GM21737 (cell line): ENCODE results near the gene TAF9B.
"Not testable (repeated sequence)": the region's sequence is repeated elsewhere in the genome, so short reads cannot be mapped to it uniquely, and the experiment has no call there.

Experiments used
- ATAC-seq: cut with Tn5 transposase; IDR thresholded peaks from one replicate; pipeline ENCODE4 v1.9.1; 2021; ENCODE audit warnings: mild to moderate bottlenecking, moderate library complexity; ENCODE audit not compliant: unreplicated experiment

TAF9B gene, protein sequence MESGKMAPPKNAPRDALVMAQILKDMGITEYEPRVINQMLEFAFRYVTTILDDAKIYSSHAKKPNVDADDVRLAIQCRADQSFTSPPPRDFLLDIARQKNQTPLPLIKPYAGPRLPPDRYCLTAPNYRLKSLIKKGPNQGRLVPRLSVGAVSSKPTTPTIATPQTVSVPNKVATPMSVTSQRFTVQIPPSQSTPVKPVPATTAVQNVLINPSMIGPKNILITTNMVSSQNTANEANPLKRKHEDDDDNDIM

DNA sequence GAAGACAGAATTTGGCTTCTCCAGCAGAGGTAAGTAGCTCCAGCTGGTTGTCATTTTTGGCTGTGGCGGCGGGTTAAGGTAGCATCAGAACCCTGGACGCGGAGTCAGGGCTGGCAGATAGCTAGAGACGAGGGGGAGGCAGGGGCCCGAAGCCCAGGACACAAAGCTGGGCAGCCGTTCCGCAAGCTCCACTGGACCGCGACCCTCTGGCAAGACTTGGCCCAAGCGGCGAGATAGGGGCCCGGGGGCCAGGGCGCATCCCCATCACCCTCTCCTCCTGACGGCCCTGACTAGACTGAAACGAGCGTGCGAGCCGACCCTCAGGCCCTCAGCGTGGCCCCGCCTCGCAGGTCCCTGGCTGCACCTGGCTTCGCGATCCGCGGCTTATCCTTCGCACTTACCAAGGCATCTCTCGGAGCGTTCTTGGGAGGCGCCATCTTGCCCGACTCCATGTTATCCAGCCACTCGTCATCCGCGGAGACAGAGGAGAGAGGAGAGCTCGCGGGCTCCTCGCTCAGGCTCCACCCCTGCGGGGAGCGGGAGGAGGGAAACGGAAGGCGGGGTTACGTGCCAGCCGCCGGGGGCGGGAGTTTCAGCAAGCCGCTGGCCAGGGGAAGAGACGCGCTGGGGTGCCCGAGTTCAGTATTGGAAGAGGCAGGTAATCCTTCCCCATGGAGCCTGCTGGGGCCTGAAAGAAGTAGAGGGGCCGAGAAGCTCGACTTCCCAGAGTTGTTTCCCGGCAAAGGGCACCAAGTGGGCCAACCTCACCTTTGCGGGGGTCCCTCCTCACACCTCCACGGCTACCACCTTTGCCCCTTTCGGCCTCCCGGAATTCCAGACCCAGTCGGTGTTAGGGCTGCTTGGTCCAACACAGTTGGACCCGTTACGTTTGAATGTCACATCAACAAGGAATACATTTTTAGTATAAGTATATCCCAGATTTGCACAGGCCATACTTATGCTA, at the start of gene TAF9B:
TSS of gene TAF9B (minus strand) at position 491 of the 964 bp plus-strand sequence. CDS start at position 452, 39 bp downstream.
- peak; percentile 92 for ATAC-seq

DNA sequence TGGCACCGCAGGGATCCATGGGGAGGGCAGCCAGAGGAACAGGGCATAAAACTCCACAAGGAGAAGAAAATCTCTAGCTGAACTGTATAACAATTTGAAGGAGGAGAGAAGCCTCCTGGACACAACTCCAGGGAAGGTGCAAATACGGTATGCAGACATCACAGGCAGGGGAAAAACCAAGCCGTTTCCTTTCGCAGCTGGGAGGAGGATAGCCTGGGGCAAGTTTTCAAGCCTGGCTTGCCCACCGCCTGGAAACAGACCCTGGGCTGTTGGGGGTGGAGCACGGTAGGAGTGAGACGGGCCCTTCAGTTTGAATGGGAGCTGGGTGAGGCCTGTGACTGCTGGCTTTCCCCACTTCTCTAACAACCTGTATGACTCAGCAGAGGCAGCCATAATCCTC, 43.4 kb upstream of the TAF9B start:
- no peak for ATAC-seq

DNA sequence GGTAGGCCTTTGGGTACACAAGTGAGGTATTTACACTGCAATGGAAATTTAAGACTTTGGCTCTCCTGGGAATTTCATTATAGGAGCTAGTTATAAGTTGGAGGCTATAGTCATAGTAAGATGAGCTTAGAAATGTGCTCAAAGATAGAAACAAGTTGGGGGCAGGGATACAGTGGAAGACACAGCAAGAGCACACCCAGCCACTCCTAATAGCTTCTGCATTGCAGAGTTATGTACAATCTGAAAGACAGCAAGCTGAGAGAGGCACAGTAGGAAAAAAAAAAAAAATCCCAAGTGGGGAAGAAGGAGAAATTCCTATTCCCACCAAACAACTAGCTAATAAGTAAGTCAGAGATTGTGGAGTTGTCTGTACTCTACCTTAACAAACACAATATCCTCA, 41.9 kb upstream of the TAF9B start:
- ATAC-seq = no peak

DNA sequence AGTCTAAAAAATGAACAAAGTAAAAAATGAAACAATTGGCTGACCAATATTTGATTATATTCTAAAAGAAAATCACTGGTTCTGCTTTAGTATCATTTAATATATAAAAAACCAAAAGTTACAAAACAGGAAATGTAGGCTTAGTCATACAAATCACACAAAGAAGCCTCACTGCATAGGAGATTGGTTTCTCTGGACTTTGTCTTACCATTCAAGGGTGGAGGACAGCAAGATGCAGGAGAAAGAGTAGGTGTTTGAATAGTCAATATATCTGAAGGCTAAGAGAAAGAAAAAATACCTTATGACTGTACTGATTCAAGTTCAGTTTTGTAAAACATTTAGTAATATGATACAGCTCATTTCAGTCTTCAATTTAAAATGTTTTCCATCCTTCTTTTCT, 28.6 kb upstream of the TAF9B start:
- ATAC-seq = no peak

DNA sequence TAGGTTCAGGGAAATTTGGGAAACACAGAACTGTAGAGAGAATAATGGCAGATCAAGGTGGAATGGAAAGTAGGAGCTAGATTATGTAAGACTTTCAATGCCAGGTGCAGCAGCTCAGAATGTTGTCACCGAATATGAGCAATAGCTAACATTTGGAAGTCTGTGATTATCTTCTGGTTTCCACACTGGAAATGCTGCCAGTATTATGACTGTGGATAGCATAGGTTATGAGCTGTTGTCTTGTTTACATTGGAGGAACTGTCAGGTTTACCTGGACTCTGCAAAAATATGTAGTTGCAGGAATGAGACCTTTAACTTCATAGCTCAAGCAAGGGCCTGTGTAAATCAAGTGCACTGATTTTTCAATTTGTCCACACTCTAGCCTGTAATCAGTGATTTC, 26.0 kb upstream of the TAF9B start:
- no peak for ATAC-seq

DNA sequence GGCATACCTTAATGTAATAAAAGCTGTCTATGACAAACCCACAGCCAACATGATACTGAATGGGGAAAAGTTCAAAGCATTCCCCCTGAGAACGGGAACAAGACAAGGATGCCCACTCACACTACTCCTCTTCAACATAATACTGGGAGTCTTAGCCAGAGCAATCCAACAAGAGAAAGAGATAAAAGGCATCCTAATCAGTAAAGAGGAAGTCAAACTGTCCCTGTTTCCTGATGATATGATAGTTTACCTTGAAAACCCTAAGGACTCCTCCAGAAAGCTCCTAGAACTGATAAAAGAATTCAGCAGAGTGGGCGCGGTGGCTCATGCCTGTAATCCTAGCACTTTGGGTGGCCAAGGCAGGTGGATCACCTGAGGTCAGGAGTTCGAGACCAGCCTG, 23.7 kb upstream of the TAF9B start:
- ATAC-seq = not testable (repeated sequence)

DNA sequence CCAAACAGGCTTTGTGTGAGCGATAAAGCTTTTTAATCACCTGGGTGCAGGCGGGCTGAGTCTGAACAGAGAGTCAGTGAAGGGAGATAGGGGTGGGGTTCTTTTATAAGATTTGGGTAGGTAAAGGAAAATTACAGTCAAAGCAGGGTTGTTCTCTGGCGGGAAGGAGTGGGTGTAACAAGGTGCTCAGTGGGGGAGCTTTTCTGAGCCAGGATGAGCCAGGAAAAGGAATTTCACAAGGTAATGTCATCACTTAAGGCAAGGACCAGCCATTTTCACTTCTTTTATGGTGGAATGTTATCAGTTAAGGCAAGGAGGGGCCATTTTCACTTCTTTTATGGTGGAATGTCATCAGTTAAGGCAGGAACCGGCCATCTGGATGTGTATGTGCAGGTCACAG, 21.3 kb upstream of the TAF9B start:
- ATAC-seq = not testable (repeated sequence)

DNA sequence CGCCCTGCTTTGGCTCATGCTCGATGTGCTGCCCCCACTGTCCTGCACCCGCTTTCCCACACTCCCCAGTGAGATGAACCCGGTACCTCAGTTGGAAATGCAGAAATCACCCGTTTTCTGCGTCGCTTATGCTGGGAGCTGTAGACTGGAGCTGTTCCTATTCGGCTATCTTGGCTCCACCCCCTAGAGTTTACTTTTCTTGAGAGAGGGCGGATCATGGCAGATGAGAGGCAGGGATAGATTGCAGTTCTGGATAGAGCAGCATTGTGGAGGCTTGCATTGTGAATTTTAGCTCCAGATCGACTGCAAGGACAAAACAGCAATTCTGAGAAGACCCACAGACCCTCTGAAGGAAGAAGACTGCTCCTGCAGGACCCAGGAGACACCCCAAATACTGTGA, 18.4 kb upstream of the TAF9B start:
- ATAC-seq = not testable (repeated sequence)

DNA sequence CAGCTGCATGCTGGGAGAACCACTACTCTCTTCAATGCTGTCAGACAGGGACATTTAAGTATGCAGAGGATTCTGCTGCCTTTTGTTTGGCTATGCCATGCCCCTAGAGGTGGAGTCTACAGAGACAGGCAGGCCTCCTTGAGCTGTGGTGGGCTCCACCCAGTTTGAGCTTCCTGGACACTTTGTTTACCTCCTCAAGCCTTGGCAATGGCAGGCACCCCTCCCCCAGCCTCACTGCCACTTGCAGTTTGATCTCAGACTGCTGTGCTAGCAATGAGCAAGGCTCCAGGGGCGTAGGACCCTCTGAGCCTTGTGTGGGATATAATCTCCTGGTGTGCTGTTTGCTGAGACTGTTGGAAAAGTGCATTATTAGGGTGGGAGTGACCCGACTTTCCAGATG, 17.9 kb upstream of the TAF9B start:
- ATAC-seq = not testable (repeated sequence)

DNA sequence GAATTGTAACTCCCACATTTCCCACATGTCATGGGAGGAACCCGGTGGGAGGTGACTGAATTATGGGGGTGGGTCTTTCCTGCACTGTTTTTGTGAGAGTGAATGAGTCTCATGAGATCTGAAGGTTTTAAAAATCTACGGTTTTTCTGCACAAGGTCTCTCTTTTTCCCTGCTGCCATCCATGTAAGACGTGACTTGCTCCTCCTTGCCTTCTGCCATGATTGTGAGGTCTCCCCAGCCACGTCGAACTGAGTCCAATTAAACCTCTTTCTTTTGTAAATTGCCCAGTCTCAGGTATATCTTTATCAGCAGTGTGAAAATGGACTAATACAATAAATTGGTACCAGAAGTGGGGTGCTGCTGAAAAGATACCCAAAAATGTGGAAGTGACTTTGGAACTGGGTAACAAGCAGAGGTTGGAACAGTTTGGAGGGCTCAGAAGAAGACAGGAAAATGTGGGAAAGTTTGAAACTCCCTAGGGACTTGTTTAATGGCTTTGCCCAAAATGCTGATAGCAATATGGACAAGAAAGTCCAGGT, 7.6 kb upstream of the TAF9B start:
- ATAC-seq = not testable (repeated sequence)

DNA sequence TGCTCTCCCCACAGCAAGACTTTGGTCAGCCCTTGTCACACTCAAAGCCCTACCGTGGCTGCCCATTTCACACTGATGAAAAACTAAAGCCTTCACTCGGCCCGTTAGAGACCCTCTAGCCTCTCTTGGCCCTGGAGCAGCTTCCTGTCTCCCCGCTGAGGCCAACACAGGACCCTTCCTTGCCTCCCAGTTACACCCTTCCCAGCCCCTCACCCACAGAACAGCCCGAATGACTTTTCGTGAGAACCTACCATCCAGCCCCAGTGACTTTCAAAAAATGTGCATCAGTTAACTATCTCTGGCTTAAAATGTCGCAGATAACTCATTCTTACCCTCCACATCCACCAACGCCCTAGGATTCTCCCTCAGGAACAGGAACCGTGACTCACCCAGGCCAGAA, 756 bp upstream of the TAF9B start:
- ATAC-seq = no peak

DNA sequence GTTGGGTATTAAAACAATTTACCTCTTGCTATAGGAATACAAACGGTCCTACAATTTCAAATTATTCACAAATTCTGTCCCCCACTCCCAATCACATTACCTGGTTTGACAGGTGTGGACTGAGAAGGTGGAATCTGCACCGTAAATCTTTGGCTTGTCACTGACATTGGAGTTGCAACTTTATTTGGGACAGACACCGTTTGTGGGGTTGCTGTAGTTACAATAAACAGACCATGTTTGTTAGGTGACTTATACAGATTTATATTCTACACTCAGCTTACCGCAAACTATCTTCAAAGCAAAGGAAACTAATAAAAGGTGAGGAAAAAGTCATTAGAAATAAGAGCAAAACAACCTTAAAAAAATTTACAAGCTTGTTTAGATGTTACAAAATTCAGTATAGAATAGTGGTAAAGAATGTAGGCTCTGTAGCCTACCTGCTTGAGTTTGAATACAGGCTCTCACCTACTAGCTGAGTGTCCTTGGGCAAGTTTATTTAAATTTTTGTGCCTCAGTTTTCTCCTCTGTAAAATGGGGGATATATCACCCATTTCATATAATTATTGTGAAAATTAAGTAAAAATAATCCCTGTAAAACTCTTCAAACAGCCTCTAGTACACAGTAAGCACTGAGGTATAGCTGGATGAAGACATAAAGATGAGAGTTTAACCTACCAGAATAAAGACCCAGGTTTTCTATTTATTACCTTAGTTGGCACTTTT, 6.1 kb downstream of the TAF9B start:
- ATAC-seq = no peak

DNA sequence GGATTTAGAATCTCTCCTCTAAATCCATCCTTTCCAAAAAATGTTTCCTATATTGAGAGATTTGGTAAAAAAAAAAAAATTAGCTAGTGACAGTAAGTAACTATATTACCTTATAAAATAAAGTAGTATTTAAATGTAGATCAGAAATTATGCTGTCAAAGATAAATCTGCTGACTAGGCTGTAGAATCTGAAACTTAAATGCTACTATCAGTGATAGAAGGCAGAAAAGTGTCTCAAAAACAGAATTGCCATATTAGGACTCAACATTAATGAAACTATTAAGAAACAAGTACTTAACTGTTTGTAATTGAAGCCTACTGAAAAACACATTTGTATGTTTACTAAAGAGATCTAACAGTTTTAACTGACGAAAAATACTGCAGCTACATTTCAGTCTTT, 8.3 kb downstream of the TAF9B start:
- ATAC-seq = no peak

DNA sequence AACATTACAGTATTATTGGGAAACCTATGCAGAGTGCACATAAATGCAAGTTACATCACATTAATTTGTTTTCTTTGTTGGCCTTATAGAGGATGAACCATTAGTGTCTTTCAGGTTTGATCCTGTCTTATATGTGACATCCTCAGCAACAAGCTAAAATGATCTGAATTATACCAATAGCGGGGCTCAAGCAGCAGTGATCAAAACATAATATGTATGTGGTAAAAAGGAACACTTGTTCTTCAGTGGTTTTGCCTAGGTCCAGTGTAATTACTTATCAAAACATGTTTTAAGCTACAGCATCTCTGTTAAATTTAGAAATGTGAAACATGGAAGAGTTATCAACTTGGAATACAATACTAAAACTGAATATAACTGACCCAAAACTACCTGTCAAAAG, 9.1 kb downstream of the TAF9B start:
- no peak for ATAC-seq

DNA sequence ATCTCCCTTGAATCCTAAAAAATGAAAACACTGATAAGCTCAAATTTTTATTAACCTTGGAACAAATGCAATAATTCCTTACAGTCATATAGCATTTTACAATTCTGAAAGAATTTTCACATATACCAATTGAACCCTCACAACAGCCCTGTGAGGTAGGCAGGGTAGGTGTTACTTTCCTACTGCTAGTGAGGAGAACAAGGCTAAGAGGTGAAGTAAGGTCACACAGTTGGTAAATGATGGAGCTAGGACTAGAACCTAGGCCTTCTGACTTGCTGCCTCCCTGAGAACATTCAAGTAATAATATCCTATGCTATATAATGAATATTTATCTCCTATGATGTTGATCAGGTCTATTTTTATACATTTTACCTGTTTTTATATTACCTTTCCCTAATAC, 9.7 kb downstream of the TAF9B start:
- no peak for ATAC-seq

DNA sequence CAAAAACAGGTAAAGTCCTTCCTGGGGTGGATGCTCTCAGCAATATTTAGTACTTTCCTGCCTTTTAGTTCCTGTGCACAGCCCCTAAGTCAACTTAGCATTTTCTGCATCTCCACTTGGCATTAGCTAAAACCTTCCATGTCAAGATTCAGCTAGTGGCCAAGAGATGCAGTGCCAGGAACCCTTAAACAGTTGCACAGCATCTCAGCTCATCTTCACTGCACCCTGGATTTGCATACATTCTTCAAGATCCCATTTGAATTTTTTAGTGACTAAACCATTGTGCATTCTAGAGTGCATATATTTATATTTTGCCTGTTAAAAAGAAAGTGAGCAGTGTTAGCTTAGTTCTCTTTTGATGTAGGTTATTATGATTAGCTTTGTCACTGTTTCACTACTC, 13.7 kb downstream of the TAF9B start:
- not testable (repeated sequence) for ATAC-seq

DNA sequence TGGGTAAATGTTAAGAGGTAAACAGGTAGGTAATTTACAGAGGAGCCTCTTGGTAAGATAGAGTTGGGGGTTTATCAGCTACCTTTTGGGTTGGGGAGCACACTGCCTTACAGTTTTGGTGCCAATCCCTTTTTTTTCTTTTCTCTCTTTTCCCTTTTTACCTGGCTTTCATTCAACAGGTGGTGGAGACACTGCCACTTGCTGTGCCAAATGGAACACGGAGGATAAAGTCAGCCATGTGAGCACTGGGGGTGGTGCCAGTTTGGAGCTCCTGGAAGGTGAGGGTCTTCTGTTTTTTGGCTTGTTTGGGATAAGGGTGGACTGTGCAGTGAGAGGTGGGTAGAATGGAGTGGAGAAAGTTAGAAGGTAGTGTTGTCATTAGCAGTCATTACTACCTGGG, 14.3 kb downstream of the TAF9B start:
- ATAC-seq = no peak

DNA sequence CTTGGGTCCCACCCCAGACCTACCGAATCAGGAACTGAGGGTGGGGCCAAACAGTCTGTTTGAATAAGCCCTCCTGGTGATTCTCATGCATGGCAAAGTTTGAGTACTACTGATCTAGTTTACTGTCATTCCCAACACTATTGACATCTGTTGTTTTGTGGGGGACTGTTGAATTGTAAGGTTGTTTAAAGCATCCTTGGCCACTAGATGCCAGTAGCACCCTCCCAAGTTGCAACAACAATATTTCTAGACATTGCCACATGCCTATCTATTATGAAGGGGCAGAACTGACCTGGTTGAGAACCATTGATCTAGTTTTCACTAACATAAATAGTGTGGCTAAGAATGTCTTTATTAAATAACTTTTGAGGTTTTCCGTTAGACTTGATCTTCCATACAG, 15.1 kb downstream of the TAF9B start:
- ATAC-seq = no peak

DNA sequence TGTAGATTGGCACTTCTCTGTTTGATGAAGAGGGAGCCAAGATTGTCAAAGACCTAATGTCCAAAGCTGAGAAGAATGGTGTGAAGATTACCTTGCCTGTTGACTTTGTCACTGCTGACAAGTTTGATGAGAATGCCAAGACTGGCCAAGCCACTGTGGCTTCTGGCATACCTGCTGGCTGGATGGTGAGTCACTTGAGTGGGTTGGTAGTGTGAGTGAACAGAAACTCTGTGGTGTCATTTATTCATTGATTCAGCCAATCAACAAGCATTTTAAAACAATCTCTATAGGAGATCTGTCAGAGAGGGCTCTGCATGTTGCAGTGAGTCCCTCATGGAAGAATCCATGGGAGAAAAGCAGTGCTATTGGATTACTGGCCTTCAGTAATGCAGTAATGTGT, 16.3 kb downstream of the TAF9B start:
- ATAC-seq = no peak

DNA sequence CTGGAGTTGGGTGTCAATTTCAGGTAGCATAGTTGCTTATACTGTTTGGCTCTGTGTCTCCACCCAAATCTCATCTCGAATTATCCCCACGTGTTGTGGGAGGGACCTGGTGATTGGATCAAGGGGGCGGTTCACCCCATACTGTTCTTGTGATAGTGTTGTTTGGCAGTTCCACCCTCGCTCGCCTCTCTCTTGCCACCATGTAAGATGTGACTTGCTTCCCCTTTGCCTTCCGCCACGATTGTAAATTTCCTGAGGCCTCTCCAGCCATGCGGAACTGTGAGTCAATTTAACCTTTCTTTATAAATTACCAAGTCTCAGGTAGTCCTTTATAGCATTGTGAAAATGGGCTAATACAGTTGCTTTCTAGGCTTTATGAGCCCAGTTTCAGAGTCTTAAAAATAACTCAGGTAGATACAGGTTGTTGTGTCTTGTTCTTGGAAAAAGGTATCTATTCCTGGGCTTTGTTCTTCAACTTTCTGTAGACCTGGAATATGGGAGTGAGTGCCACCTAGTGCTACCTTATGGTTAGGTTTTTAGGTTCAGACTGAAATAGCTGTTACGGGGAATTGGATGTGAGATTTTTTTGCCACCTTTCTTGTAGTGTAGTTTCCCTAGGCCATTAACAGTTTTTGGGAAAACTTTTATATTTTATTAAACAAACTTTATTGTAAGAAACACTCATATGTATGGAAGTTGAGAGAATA, 19.8 kb downstream of the TAF9B start:
- no peak for ATAC-seq

DNA sequence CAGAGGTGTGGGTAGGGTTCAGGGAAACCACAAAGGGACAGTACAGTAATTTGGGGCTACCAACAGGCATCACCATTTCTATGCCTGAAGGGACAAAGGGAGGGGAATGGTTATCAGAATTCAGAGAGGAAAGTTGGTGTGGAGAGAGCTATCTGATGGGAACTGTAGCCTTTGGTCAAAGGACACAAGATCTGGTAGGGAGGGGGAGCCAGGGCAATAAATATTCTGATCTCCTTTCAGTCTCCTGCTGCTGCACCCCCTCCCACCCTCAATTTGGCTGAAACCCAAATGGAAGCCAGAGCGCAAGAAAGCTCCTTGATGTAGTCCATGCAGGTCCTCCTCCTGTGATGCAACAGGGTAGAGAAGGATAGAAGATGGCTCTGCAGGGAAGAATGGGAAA, 20.8 kb downstream of the TAF9B start:
- ATAC-seq = no peak
